HepG2 (cell line): ENCODE measurements around the gene FAM222B. TPM values are rescaled to one million over a fixed set of nuclear protein-coding genes. Genes with fewer than 3 reads are reported as not detected.
A peak's percentile ranks its signal among the peaks of the same experiment; 100 is the strongest.
"Not testable (repeated sequence)": the region's sequence is repeated elsewhere in the genome, so short reads cannot be mapped to it uniquely, and the experiment has no call there.

ENCODE experiments used
- ATAC-seq: fragments of 200-7000 bp; cut with Tn5 transposase; 3 replicates; pipeline ENCODE4 v1.9.1; 2020; ENCODE audit warnings: mild to moderate bottlenecking, moderate library complexity
- BruUV-seq: library from RNA; stranded (reverse); fragments of 400-500 nt; replicated peaks from 2 replicates; lab custom pipeline; 2021; lab: Mats Ljungman, UMichigan
- CTCF ChIA-PET: fragments of 300-600 bp; formaldehyde crosslinking; extraction: SDS; loops from one replicate; lab custom pipeline; 2021; ENCODE audit warnings: low total read pairs, inconsistent platforms, low intra/inter-chr PET ratio; lab: Yijun Ruan, JAX
- POLR2A ChIA-PET: fragments of 350-600 bp; sonication (Branson Sonifier 250); formaldehyde crosslinking; loops from one replicate; lab custom pipeline; 2020; ENCODE audit warnings: antibody characterized with exemption, inconsistent platforms; lab: Yijun Ruan, JAX
- DNase-seq: peaks from one replicate; pipeline ENCODE4 v3.0.0-alpha.2; 2015; ENCODE audit warnings: low spot score
- FAIRE-seq: peaks from 3 replicates; lab custom pipeline; 2011; peaks lifted over from hg19 to GRCh38; lab: Jason Lieb, UNC
- H2AFZ ChIP-seq: one replicate; pipeline ENCODE4 v1.6.1; 2011; ENCODE audit warnings: low read length, inconsistent platforms
- H3K27ac ChIP-seq: fragments of 300-600 bp; 3 replicates; pipeline ENCODE4 v1.8.0; 2011; ENCODE audit warnings: mixed run types, mild to moderate bottlenecking, mixed read lengths, low read length, inconsistent platforms; ENCODE audit not compliant: insufficient read depth; ENCODE audit errors: extremely low read length
- H3K27me3 ChIP-seq, 2 experiments: fragments of 200-600 bp in 1 of 2; 2 replicates in 1 of 2; 3 replicates in 1 of 2; pipeline versions ENCODE4 v1.6.0 to v1.8.0; 2011; ENCODE audit warnings: low read length in 2 of 2, mild to moderate bottlenecking in 2 of 2, moderate library complexity in 2 of 2, inconsistent platforms in 1 of 2; ENCODE audit not compliant: insufficient read depth in 2 of 2, control insufficient read depth in 1 of 2
- H3K36me3 ChIP-seq, 2 experiments: fragments of 200-600 bp in 1 of 2; replicated peaks in 1 of 2; 2 replicates in 1 of 2; 3 replicates in 1 of 2; pipeline versions ENCODE4 v1.5.1 to v1.8.0; 2011; ENCODE audit warnings: low read length in 2 of 2, inconsistent platforms in 1 of 2; ENCODE audit not compliant: insufficient read depth in 2 of 2, control insufficient read depth in 1 of 2
- H3K4me1 ChIP-seq: 2 replicates; pipeline ENCODE4 v1.5.1; 2012; ENCODE audit warnings: low read length, inconsistent platforms; ENCODE audit not compliant: insufficient read depth
- H3K4me2 ChIP-seq: 2 replicates; pipeline ENCODE4 v1.6.0; 2011; ENCODE audit warnings: low read depth, low read length, inconsistent platforms
- H3K4me3 ChIP-seq, 3 experiments: fragments of 200-600 bp in 1 of 3; sonication (generic), shearing (Covaris generic) in 1 of 3; replicated peaks in 1 of 3; 2 replicates each; pipeline ENCODE4 v1.5.1; 2011 to 2016; ENCODE audit warnings: low read length in 3 of 3, inconsistent platforms in 2 of 3, low read depth in 2 of 3, mild to moderate bottlenecking in 2 of 3, control low read depth in 1 of 3, mixed read lengths in 1 of 3; ENCODE audit not compliant: insufficient read depth in 1 of 3
- H3K79me2 ChIP-seq: one replicate; pipeline ENCODE4 v1.6.1; 2011; ENCODE audit warnings: low read length, inconsistent platforms; ENCODE audit not compliant: insufficient read depth
- H3K9ac ChIP-seq: 2 replicates; pipeline ENCODE4 v1.6.0; 2011; ENCODE audit warnings: mild to moderate bottlenecking, low read depth, low read length, inconsistent platforms; ENCODE audit not compliant: insufficient read depth
- H3K9me3 ChIP-seq: 2 replicates; pipeline ENCODE4 v1.5.1; 2012; ENCODE audit warnings: mild to moderate bottlenecking, low read length
- H4K20me1 ChIP-seq: 2 replicates; pipeline ENCODE4 v1.6.0; 2011; ENCODE audit warnings: inconsistent platforms, mild to moderate bottlenecking, low read length, moderate library complexity; ENCODE audit not compliant: insufficient read depth
- FOXK1 ChIP-seq: sonication (generic); formaldehyde crosslinking; IDR thresholded peaks from 2 replicates; pipeline ENCODE4 v1.4.0; 2020; ENCODE audit warnings: low read depth, missing genetic modification reagents, borderline replicate concordance
- SKI ChIP-seq: fragments of 450-650 bp; IDR thresholded peaks from one replicate; pipeline ENCODE4 v1.6.1; 2018; ENCODE audit warnings: mild to moderate bottlenecking; ENCODE audit not compliant: partially characterized antibody
- STAG1 ChIP-seq: sonication (generic); formaldehyde crosslinking; IDR thresholded peaks from 2 replicates; pipeline ENCODE4 v1.4.0; 2020; ENCODE audit warnings: missing genetic modification reagents
- WGBS: methylation state at CpG from one replicate; pipeline ENCODE4 v1.1.6; 2017; ENCODE audit warnings: low lambda C conversion rate; 5-methylcytosine and 5-hydroxymethylcytosine counted together
- in situ Hi-C: cut with HindIII; loops from 2 replicates; pipeline ENCODE4 v1.10.0; 2017; ENCODE audit warnings: low pct_unique_long_range_greater_than_20kb; ENCODE audit not compliant: extremely low pct_ligation_motif_present
- intact Hi-C: fragments of 100-400 bp; cut with micrococcal nuclease; formaldehyde crosslinking; loops from one replicate; pipeline ENCODE4 v1.10.0; 2022; ENCODE audit not compliant: unreplicated experiment
- polyA plus RNA-seq, 8 experiments: library from polyadenylated mRNA; depleted of rRNA in 3 of 8; stranded (reverse) in 7 of 8; unstranded in 1 of 8; fragments of >200 nt; fragmentation: Illumina TruSeq in 4 of 8; extraction: Trizol in 4 of 8; gene quantifications; 2 replicates each; pipeline versions ENCODE4 v1.2.1 to v1.2.3, GENCODE V29; 2011 to 2016; ENCODE audit warnings: low read depth in 4 of 8, missing spikeins in 1 of 8, mixed read lengths in 1 of 8; ENCODE audit not compliant: insufficient read depth in 1 of 8
- total RNA-seq, 5 experiments: library from RNA; depleted of rRNA; stranded (reverse); fragments of >200 nt; fragmentation: Illumina TruSeq; extraction: Trizol; gene quantifications; 2 replicates each; pipeline ENCODE4 v1.2.3, GENCODE V29; 2016; ENCODE audit warnings: low read depth in 1 of 5
- TF ChIP-seq, protein P1 (sequence below): sonication (generic); formaldehyde crosslinking; IDR thresholded peaks from 2 replicates; pipeline ENCODE4 v1.5.0; 2020; ENCODE audit warnings: mild to moderate bottlenecking, missing genetic modification reagents, moderate library complexity

Gene FAM222B
- total and polyA plus RNA-seq, 2 of the 13 experiments (the other 11 are each of a cell fraction or from before 2014, with no cell fraction given): 3.5 to 7.3 TPM

DNA sequence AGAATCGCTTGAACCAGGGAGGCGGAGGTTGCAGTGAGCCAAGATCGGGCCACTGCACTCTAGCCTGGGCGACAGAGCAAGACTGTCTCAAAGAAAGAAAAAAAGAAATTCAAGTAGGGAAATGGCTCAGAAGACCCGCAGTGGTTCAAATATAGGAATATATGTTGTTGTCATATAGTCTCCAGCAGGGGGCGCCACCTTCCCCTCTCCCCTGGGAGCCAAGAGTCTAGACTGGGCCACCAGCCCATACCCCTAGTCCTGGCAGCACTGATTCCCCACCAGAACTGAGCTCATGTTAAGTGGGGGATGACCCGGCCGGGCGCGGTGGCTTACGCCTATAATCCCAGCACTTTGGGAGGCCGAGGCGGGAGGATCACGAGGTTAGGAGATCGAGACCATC is 6.1 kb upstream of the FAM222B start:
- H3K27ac ChIP-seq, H3K27me3 ChIP-seq, H3K4me2 ChIP-seq, H3K9me3 ChIP-seq, H2AFZ ChIP-seq, BruUV-seq, POLR2A ChIA-PET, H4K20me1 ChIP-seq, FAIRE-seq, H3K9ac ChIP-seq, intact Hi-C loops, H3K4me3 ChIP-seq, H3K79me2 ChIP-seq, in situ Hi-C loops, H3K36me3 ChIP-seq, DNase-seq: not testable (repeated sequence)
- 83% methylated on average over 15 of the region's 15 CpGs for WGBS
- CTCF ChIA-PET: interaction anchor here (1.3 to 2.1 kb wide), 2 partner anchors 30 to 54 kb away, joined by 4 to 9 read pairs; partner anchors contain the start of gene DHRS13
- H3K4me1 ChIP-seq: peaks cover 19% of the 10 kb centered on the region
- TF ChIP-seq, protein P1, sequence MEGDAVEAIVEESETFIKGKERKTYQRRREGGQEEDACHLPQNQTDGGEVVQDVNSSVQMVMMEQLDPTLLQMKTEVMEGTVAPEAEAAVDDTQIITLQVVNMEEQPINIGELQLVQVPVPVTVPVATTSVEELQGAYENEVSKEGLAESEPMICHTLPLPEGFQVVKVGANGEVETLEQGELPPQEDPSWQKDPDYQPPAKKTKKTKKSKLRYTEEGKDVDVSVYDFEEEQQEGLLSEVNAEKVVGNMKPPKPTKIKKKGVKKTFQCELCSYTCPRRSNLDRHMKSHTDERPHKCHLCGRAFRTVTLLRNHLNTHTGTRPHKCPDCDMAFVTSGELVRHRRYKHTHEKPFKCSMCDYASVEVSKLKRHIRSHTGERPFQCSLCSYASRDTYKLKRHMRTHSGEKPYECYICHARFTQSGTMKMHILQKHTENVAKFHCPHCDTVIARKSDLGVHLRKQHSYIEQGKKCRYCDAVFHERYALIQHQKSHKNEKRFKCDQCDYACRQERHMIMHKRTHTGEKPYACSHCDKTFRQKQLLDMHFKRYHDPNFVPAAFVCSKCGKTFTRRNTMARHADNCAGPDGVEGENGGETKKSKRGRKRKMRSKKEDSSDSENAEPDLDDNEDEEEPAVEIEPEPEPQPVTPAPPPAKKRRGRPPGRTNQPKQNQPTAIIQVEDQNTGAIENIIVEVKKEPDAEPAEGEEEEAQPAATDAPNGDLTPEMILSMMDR (CRISPR knock-in tag): peak; percentile 55
- TF ChIP-seq SKI (peak; percentile 20), FOXK1 (CRISPR knock-in tag) (peak; percentile 17; the same call in 1 of the 2 replicates), STAG1 (CRISPR knock-in tag) (peak; percentile 30)
- ATAC-seq: peak; percentile 70

DNA sequence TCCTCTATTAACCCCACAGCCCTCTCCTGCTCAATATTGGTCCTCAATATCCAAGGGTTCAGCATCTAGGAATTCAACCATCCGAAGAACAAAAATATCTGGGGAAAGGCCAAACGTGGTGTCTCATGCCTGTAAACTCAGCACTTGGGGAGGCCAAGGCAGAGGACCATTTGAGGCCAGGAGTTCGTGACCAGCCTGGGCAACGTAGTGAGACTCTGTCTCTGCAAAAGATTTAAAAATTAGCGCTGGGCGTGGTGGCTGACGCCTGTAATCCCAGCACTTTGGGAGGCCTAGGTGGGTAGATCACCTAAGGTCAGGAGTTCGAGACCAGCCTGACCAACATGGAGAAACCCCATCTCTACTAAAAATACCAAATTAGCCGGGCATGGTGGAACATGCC is 4.1 kb upstream of the FAM222B start:
- H3K36me3 ChIP-seq, H4K20me1 ChIP-seq, H2AFZ ChIP-seq, H3K9ac ChIP-seq, H3K27ac ChIP-seq, BruUV-seq, H3K79me2 ChIP-seq, H3K4me3 ChIP-seq, H3K4me2 ChIP-seq, FAIRE-seq, ATAC-seq, H3K9me3 ChIP-seq, intact Hi-C loops, DNase-seq, in situ Hi-C loops, POLR2A ChIA-PET, H3K27me3 ChIP-seq: not testable (repeated sequence)
- WGBS: 71% methylated on average over 9 of the region's 9 CpGs
- CTCF ChIA-PET: interaction anchor here (0.8 kb wide), 1 partner anchor 56 kb away, joined by 3 read pairs; the partner anchor contains the start of gene DHRS13
- peaks cover 29% of the 10 kb centered on the region for H3K4me1 ChIP-seq
